Brain microvascular endothelial cell (primary cell): ENCODE data around the gene ARFGAP1.

ENCODE experiments used
- DNase-seq: peaks from one replicate; pipeline ENCODE4 v3.0.0-alpha.2; 2020
- H3K27ac ChIP-seq: fragments of 250-450 bp; sonication (Bioruptor Pico); 2 replicates; pipeline ENCODE4 v1.5.1; 2020; ENCODE audit warnings: mild to moderate bottlenecking, moderate library complexity
- H3K27me3 ChIP-seq: fragments of 250-450 bp; sonication (Bioruptor Pico); replicated peaks from 2 replicates; pipeline ENCODE4 v1.5.1; 2020; ENCODE audit warnings: mild to moderate bottlenecking
- H3K36me3 ChIP-seq: fragments of 250-450 bp; sonication (Bioruptor Pico); replicated peaks from 2 replicates; pipeline ENCODE4 v1.5.1; 2020; ENCODE audit warnings: mild to moderate bottlenecking
- H3K4me3 ChIP-seq: 2 replicates; pipeline ENCODE4 v1.5.1; 2011; ENCODE audit warnings: low read depth, mild to moderate bottlenecking, control low read depth, low read length, moderate library complexity
- CTCF ChIP-seq: IDR thresholded peaks from 2 replicates; pipeline ENCODE4 v1.5.1; 2011; ENCODE audit warnings: low read depth, mild to moderate bottlenecking, moderate library complexity, low read length, control low read depth, inconsistent platforms; ENCODE audit errors: missing control alignments
- in situ Hi-C: cut with HindIII; loops from 2 replicates; pipeline ENCODE4 v1.10.0; 2017; ENCODE audit warnings: low sequenced_read_pairs, low pct_ligation_motif_present

The ARFGAP1 gene

GRCh38 chr20:63288581-63289251 lies 16.1 kb downstream of the ARFGAP1 start:
- in situ Hi-C loops, result no loop called here
- Histone ChIP-seq H3K36me3 (peaks cover 55% of the 10 kb centered on the region), H3K4me3 (no peak overlapping the region), H3K27me3 (no peaks in the 10 kb centered on the region), H3K27ac (no peak overlapping the region)
- TF ChIP-seq CTCF, result no peak
- DNase-seq, result no peak

- Histone ChIP-seq H3K27ac (no peak overlapping the region), H3K4me3 (no peak overlapping the region), H3K27me3 (peaks cover 3% of the 10 kb centered on the region), H3K36me3 (peaks cover 47% of the 10 kb centered on the region)
- DNase-seq, result no peak
- TF ChIP-seq CTCF, result no peak
- in situ Hi-C loops, result no loop called here
These were observed 16.9 kb downstream of the ARFGAP1 start for GRCh38 chr20:63289311-63290135.

- Histone ChIP-seq H3K4me3 (no peak overlapping the region), H3K27me3 (peaks cover 10% of the 10 kb centered on the region), H3K36me3 (peaks cover 40% of the 10 kb centered on the region), H3K27ac (no peak overlapping the region)
- DNase-seq, result no peak
- in situ Hi-C loops, result no loop called here
- TF ChIP-seq CTCF, result no peak
These were observed 17.6 kb downstream of the ARFGAP1 start for GRCh38 chr20:63290136-63290676.

- Histone ChIP-seq H3K36me3 (peaks cover 33% of the 10 kb centered on the region), H3K27ac (no peak overlapping the region), H3K27me3 (peaks cover 16% of the 10 kb centered on the region), H3K4me3 (no peak overlapping the region)
- DNase-seq, result peak; percentile 28
- in situ Hi-C loops, result no loop called here
- peak; percentile 77 for TF ChIP-seq CTCF
These were observed 18.3 kb downstream of the ARFGAP1 start for GRCh38 chr20:63290677-63291472.

GRCh38 chr20:63291811-63292210 lies 19.2 kb downstream of the ARFGAP1 start:
- Histone ChIP-seq H3K27me3 (peaks cover 22% of the 10 kb centered on the region), H3K4me3 (no peak overlapping the region), H3K27ac (no peak overlapping the region), H3K36me3 (peaks cover 28% of the 10 kb centered on the region)
- no peak for TF ChIP-seq CTCF
- no peak for DNase-seq
- in situ Hi-C loops, result no loop called here
